ENCODE measurements around the gene BAIAP2L2.

Gene BAIAP2L2

GRCh38 chr22:38051900-38052862 is 58.3 kb downstream of the BAIAP2L2 start:
- Histone ChIP-seq H3K9me3 (no peaks in the 10 kb centered on the region), H3K4me2 (peak overlapping the region; percentile 84), H3K27ac (peak overlapping the region; percentile 63), H3K36me3 (no peaks in the 10 kb centered on the region), H3K9ac (peak overlapping the region; percentile 64; the same call in 1 of the 2 replicates), H3K4me3 (no peak overlapping the region), H3K27me3 (no peaks in the 10 kb centered on the region), H3K4me1 (peaks cover 56% of the 10 kb centered on the region), H4K20me1 (no peaks in the 10 kb centered on the region)
- TF ChIP-seq Cebpa-rat (IDR thresholded peaks at IDR 0.05) = no peak

DNA sequence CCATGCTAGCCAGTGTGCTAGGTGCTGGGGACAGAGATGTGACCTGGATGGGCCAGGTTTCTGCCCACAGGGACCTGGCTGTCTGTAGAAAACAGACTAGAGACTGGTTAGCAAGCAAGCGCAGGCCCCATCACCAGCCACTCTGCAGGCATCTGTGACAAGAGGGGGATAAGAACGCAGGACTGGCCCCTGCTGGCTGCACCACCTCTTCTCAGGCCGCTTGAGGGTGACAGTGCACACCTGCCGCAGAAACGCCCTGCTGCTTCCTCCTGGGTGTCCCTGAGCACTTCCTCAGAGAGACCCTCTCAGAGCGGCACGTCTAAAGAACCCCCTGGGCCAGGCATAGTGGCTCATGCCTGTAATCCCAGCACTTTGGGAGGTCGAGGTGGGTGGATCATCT is 59.2 kb downstream of the BAIAP2L2 start:
- no peaks in the 10 kb centered on the region for H4K20me1 ChIP-seq
- H3K9ac ChIP-seq = no peak overlapping the region
- no peaks in the 10 kb centered on the region for H3K27me3 ChIP-seq
- H3K27ac ChIP-seq = no peak overlapping the region
- H3K36me3 ChIP-seq = no peaks in the 10 kb centered on the region
- H3K4me2 ChIP-seq = no peak overlapping the region
- no peaks in the 10 kb centered on the region for H3K9me3 ChIP-seq
- peaks cover 47% of the 10 kb centered on the region for H3K4me1 ChIP-seq
- H3K4me3 ChIP-seq = no peak overlapping the region
- no peak for TF ChIP-seq Cebpa-rat (IDR thresholded peaks at IDR 0.05)

GRCh38 chr22:38050720-38051119 is 59.8 kb downstream of the BAIAP2L2 start:
- Histone ChIP-seq H4K20me1 (no peaks in the 10 kb centered on the region), H3K4me3 (no peak overlapping the region), H3K9ac (no peak overlapping the region), H3K4me1 (peaks cover 41% of the 10 kb centered on the region), H3K9me3 (no peaks in the 10 kb centered on the region), H3K36me3 (no peaks in the 10 kb centered on the region), H3K27me3 (no peaks in the 10 kb centered on the region), H3K27ac (no peak overlapping the region), H3K4me2 (no peak overlapping the region)
- TF ChIP-seq Cebpa-rat (IDR thresholded peaks at IDR 0.05) = no peak

GRCh38 chr22:38049812-38050619 is 60.5 kb downstream of the BAIAP2L2 start:
- H3K27ac ChIP-seq = no peak overlapping the region
- no peak overlapping the region for H3K9ac ChIP-seq
- no peaks in the 10 kb centered on the region for H3K36me3 ChIP-seq
- TF ChIP-seq Cebpa-rat (IDR thresholded peaks at IDR 0.05) = no peak
- no peak overlapping the region for H3K4me3 ChIP-seq
- H3K9me3 ChIP-seq = no peaks in the 10 kb centered on the region
- H3K27me3 ChIP-seq = no peaks in the 10 kb centered on the region
- no peaks in the 10 kb centered on the region for H4K20me1 ChIP-seq
- H3K4me2 ChIP-seq = no peak overlapping the region
- H3K4me1 ChIP-seq = peaks cover 37% of the 10 kb centered on the region

GRCh38 chr22:38046070-38046748 is 64.3 kb downstream of the BAIAP2L2 start:
- H3K9ac ChIP-seq = no peak overlapping the region

DNA sequence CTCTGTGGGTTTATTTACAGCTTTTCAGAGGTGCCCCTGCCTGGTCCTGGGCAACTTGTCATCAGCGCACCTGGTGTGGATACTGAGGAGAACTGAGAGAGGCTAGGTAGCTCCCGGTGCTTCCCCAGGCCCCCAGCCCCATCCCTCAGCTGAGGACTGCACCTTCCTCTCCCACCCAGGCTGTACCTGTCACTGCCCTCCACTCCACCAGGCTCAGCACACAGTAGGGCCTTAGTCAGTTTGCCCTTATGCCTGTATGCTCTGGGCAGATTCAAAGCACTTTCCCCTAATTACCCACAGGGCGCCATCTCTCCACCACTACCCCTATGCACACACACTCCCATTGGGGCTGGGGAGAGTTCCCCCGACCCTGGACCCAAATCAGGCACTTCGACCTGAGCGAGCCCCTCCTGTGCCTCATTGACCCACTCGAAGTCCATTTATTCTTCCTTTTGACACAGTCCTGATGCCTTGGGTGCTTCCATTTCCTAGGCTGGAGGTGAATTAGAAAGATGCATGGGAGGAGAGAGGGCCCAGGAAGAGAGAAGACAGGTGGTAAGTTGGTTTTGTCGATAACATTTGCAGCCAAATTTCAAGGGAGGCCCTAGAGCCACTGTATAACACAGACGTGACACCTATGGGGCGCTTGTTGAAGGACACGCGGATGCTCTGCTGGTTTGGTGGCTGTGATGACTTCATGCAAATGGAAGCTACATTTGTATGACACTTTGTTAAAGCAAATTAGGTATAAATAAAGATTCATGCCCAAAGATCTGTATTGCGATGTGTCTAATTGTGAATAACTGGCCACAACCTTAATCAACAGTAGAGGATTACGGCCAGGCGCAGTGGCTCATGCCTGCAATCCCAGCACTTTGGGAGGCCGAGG is 67.1 kb downstream of the BAIAP2L2 start:
- Histone ChIP-seq H3K36me3 (no peaks in the 10 kb centered on the region), H3K4me3 (no peak overlapping the region), H3K27me3 (no peaks in the 10 kb centered on the region), H3K4me1 (peaks cover 17% of the 10 kb centered on the region), H3K9ac (no peak overlapping the region), H4K20me1 (no peaks in the 10 kb centered on the region), H3K27ac (no peak overlapping the region), H3K9me3 (no peaks in the 10 kb centered on the region), H3K4me2 (no peak overlapping the region)
- TF ChIP-seq Cebpa-rat (IDR thresholded peaks at IDR 0.05) = no peak

More at GRCh38 chr22:38046070-38046748, 64.3 kb downstream of the BAIAP2L2 start:
- Histone ChIP-seq H3K27me3 (no peaks in the 10 kb centered on the region), H3K9me3 (no peaks in the 10 kb centered on the region), H3K27ac (no peak overlapping the region), H3K4me3 (no peak overlapping the region), H4K20me1 (no peaks in the 10 kb centered on the region), H3K36me3 (no peaks in the 10 kb centered on the region), H3K4me2 (no peak overlapping the region), H3K4me1 (peaks cover 19% of the 10 kb centered on the region)
- TF ChIP-seq Cebpa-rat (IDR thresholded peaks at IDR 0.05) = no peak

- Histone ChIP-seq H3K36me3 (no peaks in the 10 kb centered on the region), H4K20me1 (no peaks in the 10 kb centered on the region), H3K9me3 (no peaks in the 10 kb centered on the region), H3K27ac (peak overlapping the region; percentile 2; the same call in 1 of the 2 replicates), H3K4me1 (peaks cover 17% of the 10 kb centered on the region), H3K27me3 (no peaks in the 10 kb centered on the region), H3K4me3 (no peak overlapping the region), H3K9ac (no peak overlapping the region), H3K4me2 (peak overlapping the region; percentile 31; the same call in 1 of the 2 replicates)
- no peak for TF ChIP-seq Cebpa-rat (IDR thresholded peaks at IDR 0.05)
Observed at GRCh38 chr22:38042488-38042790, 68.0 kb downstream of the BAIAP2L2 start.

DNA sequence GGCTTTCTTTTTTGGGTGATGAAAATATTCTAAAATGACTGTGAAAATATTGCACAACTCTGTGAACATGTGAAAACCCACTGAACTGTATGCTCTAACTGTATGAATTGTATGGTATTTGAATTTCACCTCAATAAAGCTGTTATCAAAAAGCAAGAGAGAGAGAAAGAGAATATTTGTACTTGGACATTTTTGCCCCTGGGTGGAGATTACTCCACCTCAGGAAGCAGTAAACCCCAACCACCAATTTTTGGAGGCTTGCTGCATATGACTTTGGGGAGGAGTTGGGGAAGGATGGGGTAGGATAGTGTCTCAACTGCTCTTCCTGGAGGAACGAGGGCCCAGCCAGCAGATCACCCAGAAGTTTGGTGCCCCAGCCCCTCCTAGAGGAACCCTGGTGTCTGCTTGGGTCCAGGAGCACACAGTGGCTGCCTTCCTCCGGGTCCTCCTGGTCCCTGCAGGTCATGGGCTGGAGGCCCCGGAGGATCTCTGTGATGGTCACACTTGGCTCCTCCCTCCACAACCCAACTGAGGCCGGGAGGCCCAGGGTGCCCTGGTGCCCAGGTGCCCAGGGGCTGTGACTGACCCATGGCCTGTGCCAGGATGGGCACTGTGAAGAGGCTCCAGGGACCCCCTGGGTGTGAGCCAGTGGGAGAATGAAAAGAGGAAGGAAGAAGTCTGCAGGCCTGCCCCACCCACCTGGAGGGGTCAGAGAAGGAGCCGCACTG is 68.6 kb downstream of the BAIAP2L2 start:
- H4K20me1 ChIP-seq = no peaks in the 10 kb centered on the region
- H3K27ac ChIP-seq = peak overlapping the region; percentile 2; the same call in 1 of the 2 replicates
- no peaks in the 10 kb centered on the region for H3K27me3 ChIP-seq
- peaks cover 17% of the 10 kb centered on the region for H3K4me1 ChIP-seq
- H3K4me3 ChIP-seq = no peak overlapping the region
- H3K9me3 ChIP-seq = no peaks in the 10 kb centered on the region
- peak overlapping the region; percentile 31 for H3K4me2 ChIP-seq
- no peak for TF ChIP-seq Cebpa-rat (IDR thresholded peaks at IDR 0.05)
- H3K36me3 ChIP-seq = no peaks in the 10 kb centered on the region
- H3K9ac ChIP-seq = no peak overlapping the region
